Right lung (tissue), 5 donors: Measurements from ENCODE around the gene COL20A1. TPM values are rescaled to one million over a fixed set of nuclear protein-coding genes. Genes with fewer than 3 reads are reported as not detected.

Experiments used
- DNase-seq, 2 donors: peaks; one replicate each; pipeline ENCODE4 v3.0.0-alpha.2; 2013
- polyA plus RNA-seq, 5 donors: library from polyadenylated mRNA; unstranded; fragments of 120-200 nt; gene quantifications; one replicate each; pipeline versions ENCODE4 v1.2.1 to v1.2.3, GENCODE V29; 2013; ENCODE audit warnings: inconsistent platforms in 1 of 5, low replicate concordance in 1 of 5; ENCODE audit not compliant: insufficient read length in 5 of 5, insufficient read depth in 1 of 5

The COL20A1 gene
- polyA plus RNA-seq, 5 donors = 0.06 to 0.73 (median 0.31) TPM

- no peak for DNase-seq
Observed at GRCh38 chr20:63361519-63362435, 68.8 kb downstream of the COL20A1 start.

- no peak for DNase-seq
Observed at GRCh38 chr20:63362436-63363009, 69.5 kb downstream of the COL20A1 start.

GRCh38 chr20:63363013-63363957, 70.3 kb downstream of the COL20A1 start:
- DNase-seq = no peak

- no peak for DNase-seq
Observed at GRCh38 chr20:63363981-63364561, 71.1 kb downstream of the COL20A1 start.

GRCh38 chr20:63364801-63365585, 72.0 kb downstream of the COL20A1 start:
- no peak for DNase-seq

GRCh38 chr20:63365601-63366389, 72.8 kb downstream of the COL20A1 start:
- no peak for DNase-seq

- no peak for DNase-seq
Observed at GRCh38 chr20:63366390-63367365, 73.7 kb downstream of the COL20A1 start.

- no peak for DNase-seq
Observed at GRCh38 chr20:63367446-63368055, 74.6 kb downstream of the COL20A1 start.

GRCh38 chr20:63368151-63368550, 75.2 kb downstream of the COL20A1 start:
- no peak for DNase-seq

GRCh38 chr20:63369024-63369530, 76.1 kb downstream of the COL20A1 start:
- no peak for DNase-seq

GRCh38 chr20:63369724-63370617, 77.0 kb downstream of the COL20A1 start:
- no peak for DNase-seq

- no peak for DNase-seq
Observed at GRCh38 chr20:63370618-63371187, 77.7 kb downstream of the COL20A1 start.

- no peak for DNase-seq
Observed at GRCh38 chr20:63371291-63371865, 78.4 kb downstream of the COL20A1 start.

- DNase-seq = no peak
Observed at GRCh38 chr20:63372971-63373885, 80.2 kb downstream of the COL20A1 start.

- no peak for DNase-seq
Observed at GRCh38 chr20:63373996-63374395, 81.0 kb downstream of the COL20A1 start.
